NCI-H187 (cell line): ENCODE measurements around the gene TMEM259.

Experiments used
- DNase-seq, 2 experiments: peaks; one replicate each; lab custom pipeline; 2025; lab: John Stamatoyannopoulos, UW

TMEM259 gene

DNA sequence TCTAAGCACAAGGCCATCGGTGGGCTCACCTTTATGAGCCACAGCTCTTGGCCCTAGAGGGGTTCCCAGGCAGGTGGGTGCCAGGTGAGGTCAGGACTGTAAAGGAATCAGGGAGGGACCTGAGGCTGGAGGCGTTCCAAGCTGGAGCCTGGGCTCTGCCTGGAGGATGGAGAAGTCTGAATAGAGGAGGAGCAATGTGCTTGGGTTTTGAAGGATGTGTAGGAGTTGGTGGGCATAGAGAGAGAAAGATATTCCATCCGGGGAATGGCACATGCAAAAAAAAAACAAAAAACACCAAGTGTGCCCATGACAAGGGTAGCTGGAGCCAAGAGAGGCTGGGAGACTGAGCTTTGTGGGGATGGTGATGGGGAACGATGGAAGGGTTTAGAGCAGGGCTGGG, 18.3 kb downstream of the TMEM259 start:
- DNase-seq: no peak

DNA sequence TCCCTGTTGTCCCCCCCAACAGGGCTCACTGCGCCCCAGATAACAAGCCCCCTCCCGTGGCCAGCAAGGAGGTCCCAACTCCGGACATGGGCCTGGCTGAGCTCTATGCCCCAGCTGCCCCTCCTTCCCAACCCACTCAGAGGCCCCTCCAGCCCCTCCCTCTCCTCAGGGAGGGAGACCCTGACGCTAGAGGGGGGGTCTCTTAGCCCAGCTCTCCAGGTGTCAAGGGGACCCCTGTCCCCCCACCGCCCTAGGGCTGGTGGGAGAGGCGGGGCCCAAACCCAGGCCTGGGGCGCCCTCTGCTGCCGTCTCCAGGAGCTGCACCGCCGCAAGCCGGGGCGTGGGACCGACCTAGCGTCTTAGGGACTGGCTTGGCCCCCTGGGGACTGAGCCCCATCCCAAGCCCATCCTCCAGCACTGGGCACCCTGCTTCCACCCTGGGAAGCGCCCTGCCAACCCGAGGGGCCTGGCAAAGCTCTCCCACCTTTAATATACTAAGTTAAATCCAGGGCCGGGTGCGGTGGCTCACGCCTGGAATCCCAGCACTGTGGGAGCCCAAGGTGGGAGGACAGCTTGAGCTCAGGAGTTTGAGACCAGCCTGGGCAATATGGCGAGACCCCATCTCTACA, 19.3 kb downstream of the TMEM259 start:
- DNase-seq: no peak

DNA sequence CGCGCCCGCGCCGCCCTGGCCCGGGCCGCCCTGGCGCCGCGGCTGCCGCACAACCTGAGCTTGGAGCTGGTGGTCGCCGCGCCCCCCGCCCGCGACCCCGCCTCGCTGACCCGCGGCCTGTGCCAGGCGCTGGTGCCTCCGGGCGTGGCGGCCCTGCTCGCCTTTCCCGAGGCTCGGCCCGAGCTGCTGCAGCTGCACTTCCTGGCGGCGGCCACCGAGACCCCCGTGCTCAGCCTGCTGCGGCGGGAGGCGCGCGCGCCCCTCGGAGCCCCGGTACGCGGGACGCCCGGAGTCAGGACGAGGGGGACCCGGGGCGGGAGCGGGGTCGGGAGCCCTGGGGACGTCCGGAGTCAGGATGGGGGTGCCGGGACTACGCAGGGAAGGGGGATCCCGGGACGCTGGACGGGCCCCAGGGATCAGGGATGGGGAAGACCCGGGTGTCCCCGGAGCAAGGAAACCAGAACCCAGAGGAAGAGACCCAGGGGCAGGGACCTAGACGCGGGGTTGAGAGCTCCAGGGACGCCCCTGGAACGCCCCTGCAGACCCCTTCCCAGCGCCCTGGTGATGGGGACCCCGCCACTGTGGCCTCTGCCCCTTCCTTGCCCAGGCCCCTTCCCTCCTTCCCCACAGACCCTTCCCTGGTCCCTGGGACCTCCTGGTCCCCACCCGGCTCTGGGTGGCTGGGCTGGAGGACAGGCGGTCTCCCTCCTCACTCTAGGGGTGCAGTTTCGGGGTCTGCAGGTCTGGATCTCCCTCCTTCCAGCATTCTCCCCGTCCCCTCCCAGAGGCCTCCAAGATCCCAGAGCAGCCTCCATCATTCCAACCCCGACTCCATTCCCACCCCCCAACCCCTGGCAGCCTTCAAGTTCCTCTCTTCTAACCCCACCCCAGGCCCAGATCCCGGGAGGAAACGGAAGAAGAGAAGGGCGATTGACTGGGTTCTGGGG, 20.1 kb downstream of the TMEM259 start:
- no peak for DNase-seq

DNA sequence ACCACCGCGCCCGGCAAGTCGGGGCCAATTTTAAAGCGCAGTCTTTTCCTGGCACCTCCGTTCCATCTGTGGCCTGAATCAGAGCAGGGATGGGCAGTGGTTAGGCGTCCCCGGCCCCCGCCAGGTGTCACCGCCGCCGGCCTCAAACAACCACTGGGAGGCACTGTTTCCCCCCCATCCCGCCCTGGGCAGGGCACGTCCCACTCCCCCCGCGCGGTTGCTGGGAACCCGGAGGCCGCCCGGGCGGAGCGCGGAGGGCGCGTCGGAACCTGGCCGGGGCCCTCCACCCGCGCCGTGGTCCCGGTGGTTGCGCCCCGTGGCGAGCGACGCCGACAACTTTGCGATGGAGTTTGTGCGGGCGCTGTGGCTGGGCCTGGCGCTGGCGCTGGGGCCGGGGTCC, 20.8 kb downstream of the TMEM259 start, which contains the start of gene GRIN3B:
GRIN3B (plus strand) TSS at position 325 of the 400 bp plus-strand sequence; CDS start at position 344, 19 bp downstream.
- no peak for DNase-seq

DNA sequence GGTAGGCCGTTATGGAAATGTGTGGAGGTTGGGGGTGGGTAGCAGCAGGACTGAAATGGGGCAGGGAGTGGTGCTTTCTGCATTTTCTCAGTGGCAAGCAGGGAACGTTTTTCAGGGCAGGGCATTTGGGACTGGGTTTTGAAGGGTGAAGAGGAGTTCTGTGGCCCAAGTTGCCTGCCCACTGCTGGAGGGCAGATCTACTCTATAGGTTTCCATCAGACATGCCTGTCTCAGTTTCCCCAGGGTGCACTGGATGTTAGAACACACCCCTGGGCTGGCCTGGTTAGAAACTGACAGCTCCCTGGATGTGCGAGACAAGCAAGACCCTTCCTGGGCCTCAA, 21.6 kb downstream of the TMEM259 start:
- no peak for DNase-seq

DNA sequence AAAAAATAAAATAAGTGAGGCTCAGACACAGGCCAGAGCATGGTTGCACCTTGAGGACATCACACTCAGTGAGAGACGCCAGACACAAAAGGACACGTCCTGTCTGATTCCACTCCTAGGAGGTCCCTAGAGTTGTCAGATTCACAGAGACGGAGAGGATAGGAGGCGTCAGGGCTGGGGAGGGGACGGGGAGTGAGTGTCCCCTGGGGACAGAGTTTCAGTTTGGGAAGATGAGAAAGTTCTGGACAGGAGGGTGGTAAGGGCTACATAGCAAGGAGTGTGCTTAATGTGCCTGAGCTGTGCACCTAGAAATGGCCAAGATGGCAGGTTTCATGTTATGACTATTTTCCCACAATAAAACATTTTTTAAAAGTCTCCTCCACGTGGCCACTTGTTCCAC, 22.9 kb downstream of the TMEM259 start:
- no peak for DNase-seq

DNA sequence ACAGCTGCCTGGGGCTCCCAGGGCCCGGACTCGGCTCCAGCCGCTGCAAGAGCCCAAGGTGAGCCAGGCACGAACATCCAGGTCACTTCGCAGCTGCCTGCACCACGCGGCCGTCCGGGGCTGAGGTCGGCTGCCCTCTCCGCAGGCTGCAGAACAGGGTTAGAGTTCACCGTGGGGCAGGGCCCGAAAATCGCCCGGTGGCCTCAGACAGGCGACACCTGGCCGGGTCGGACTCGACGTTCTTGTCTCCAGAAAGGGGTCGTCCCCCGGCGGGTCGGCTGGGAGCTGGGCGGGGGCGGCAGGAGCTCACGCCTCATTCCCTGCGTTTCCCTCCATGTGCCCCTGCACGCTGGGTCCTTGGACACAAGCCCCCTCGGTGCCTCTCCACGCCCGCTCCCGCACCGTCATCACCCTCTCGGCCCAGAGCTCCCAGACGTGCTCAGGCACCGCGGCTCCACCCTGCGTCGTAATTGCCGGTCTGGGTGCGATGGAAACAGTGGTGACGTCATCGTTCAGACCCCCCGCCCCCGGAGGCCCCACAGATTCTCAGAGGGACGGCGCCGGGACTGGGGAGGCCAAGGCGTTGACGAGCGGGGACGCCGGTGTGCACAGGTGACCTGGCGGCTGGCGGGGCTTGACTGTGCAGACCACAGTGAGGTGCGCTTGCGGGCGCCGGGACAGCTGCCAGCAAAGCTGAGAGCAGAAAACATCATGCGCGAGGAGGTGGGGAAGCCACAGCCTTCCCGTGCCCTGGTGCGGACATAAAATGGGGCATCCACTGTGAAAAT, 24.7 kb downstream of the TMEM259 start:
- no peak for DNase-seq

DNA sequence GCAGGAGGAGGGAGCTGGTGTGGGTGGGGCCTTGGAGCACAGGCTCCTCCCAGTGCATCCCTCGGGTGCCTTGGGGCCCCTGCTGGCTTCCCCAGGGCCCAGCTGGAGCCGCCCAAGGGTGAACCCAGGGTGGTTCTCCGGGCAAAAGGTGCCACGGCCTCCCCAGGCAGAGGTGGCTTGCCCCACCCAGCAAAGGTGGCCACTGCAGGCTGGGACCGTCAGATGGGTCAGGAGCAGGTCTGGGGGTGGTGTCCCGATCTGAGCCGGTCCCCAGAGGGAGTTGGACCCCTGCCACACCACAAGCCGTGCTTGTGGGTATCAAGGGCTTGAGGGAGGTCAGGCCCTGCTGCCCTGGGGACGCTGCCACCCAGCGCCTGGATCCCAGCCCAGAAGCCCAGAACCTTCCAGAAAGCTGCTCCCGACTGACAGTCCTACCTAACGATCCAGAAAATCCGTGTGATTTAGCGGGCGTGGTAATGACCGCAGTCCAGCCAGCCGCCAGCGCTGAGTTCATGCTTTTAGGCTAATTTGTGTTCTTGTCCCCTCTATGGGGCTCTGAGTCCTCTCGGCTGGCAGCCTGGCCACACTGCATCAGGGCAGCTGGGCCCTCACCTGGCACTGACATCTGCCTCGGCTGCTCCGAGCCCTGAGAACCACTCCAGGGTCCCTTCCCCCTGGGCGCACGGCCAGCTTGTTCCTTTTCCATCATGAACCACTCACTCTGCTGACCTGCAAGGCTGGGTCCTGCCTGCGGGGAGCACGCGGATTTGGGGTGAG, 25.7 kb downstream of the TMEM259 start:
- no peak for DNase-seq

DNA sequence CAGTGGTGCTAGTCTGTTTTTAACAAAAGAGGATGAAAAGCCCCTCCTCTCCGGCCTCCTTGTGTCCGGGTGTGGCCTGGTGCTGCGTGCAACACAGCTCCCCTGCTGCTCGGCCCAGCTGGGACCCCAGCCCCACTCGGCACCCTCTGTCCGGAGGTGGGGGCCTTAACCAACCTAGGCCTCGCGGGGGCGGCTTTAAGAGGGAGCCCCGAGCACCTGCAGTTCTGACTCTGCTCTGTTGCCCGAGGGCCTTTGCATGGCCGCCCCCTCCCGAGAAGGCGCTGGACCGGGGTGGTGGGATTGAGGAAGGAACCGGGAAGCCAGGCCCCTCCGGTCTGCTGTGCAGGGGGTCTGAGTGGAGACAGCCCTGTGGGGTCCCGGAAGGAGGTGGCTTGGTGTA, 26.4 kb downstream of the TMEM259 start:
- no peak for DNase-seq

DNA sequence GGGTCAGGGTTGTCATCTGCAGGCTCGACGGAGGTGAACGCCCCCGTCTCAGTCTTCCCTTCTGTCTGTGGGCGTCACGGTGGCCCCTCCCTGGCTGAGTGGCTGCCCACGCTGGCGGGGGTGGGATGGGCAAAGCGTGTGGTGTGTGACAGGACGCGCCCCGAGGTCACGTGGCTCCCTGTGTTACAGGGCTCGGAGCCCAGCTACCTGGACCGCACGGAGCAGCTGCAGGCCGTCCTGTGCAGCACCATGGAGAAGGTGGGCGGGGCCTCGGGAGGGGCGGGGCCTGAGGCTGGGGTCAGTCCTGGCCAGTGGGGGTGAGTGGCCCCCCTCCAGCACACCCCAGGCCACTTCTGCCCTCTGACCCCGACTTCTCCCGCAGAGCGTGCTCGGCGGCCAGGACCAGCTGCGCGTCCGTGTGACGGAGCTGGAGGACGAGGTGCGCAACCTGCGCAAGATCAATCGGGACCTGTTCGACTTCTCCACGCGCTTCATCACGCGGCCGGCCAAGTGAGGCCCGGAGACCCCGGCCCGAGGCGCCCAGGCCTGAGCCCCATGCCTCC, 27.0 kb downstream of the TMEM259 start:
- no peak for DNase-seq

DNA sequence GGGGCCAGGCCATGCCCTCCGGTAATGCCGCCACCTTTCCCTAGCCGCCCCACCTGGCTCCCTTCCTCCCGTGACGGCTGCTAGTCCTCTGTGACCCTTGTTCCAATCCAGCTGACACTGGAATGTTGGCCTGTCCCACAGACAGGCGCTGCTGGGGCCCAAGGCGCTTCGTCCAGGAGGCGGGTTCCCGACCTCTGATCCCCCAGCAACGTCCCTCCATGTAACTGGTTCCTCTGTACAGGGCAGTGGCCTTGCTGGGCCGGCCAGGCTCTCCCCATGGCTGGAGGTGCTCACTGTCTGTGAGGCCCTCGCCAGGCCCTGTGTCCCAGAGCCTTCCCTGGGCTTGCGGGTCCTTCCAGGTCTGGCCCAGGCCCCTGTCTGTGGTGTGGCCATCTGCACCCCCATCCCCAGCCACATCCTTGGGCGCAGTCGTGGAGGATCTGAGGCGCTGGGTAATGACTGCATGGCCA, 27.5 kb downstream of the TMEM259 start:
- no peak for DNase-seq

DNA sequence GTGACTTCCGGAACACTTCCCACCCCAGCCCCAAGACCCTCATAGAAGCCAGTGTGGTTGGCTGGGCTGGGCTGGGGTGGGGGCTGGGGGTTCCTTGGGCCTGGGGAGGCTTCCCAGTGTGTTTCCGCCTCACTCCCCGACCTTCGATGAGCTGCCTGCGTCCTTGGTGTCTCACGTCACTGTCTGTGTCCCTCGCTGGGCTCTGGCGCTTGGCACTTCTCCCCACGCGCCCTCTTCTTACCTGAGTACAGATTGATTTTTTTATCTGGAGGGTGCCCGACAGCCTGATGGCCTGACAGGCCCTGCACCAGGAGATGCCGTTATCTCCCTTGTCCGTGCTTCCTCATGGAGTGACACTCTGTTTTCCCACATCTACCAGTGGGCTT, 28.3 kb downstream of the TMEM259 start:
- DNase-seq: no peak

DNA sequence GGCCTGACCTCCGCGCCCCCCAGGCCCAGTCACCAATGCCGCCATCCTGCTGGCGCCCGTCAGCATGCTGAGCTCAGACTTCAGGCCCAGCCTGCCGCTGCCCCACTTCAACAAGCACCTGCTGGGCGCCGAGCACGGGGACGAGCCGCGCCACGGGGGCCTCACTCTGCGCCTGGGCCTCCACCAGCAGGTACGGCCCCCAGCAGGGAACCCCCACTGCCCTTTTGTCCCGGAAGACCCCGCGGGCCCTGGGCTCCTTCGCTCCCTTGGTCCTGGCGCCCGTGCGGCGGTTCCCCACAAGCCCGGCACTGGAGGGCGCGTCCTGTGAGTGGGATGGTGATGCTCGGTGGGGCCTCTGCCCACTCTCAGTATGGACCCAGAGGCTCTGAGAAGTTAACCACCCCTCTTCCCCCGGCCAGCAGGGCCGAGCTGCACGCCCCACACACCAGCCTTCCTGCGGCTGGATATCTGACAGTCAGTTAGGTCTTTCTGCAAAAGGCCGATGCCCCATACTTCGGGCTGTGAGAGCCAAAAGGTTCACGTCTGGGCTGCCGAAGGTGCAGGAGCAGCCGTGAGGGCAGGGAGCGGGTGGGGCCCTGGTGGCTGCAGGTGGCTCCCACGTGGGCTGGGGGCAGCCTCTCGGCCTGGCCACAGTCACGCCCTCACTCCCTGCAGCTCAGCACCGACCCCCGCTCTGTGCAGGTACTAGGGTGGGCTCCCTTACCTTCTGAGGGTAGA, 28.8 kb downstream of the TMEM259 start:
- DNase-seq: no peak

DNA sequence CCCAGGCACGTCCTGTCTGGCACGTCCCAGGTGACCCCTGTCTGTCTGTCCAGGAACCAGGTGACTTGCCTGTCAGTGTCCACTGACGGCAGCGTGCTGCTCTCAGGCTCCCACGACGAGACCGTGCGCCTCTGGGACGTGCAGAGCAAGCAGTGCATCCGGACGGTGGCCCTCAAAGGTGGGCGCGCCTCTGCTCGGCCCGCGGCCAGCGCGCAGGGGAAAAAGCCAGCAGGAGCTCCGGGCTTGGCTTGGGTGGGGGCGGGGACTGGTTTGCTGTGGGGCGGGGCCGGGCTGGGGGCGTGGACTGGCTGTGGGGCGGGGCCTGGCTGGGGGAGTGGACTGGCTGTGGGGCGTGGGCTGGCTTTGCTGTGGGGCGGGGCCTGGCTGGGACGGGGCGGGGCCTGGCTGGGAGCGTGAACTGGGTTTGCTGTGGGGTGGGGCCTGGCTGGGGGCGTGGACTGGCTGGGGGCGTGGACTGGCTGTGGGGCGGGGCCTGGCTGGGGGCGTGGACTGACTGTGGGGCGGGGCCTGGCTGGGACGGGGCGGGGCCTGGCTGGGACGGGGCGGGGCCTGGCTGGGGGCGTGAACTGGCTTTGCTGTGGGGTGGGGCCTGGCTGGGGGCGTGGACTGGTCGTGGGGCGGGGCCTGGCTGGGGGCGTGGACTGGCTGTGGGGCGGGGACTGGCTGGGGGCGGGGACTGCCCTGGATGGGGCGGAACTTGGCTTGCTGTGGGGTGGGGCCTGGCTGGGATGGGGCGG, 29.6 kb downstream of the TMEM259 start:
- no peak for DNase-seq

DNA sequence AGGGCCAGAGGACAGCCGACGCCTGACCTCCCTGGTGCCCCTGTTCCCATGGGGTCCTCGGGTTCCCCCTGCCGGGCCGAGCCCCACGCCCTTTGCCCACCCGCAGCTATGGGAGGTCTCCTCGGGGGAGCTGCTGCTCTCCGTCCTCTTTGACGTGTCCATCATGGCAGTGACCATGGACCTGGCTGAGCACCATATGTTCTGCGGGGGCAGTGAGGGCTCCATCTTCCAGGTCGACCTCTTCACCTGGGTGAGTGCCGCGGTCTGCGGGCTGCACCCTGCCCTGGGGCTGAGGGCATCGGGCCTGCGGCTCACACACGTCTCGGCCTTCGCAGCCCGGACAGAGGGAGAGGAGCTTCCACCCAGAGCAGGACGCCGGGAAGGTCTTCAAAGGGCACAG, 30.2 kb downstream of the TMEM259 start:
- DNase-seq: no peak

DNA sequence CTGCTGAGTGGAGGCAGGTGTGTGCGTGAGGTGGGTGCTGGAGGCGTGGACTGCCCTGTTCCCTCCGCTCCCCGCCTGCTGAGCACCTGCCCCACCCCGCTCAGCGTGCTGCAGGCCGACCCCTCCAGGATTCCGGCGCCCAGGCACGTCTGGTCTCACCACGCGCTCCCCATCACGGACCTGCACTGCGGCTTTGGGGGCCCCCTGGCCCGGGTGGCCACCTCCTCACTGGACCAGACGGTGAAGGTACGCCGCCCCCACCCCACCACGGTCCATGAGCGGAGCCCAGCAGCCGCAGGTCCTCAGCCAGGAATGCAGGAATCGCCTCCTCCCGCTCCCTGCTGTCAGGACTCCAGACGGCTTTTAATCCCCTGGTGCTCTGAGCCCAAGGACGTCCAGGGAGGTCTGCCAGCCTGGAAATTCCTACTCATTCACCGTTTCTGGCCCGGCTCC, 30.8 kb downstream of the TMEM259 start:
- DNase-seq: no peak

DNA sequence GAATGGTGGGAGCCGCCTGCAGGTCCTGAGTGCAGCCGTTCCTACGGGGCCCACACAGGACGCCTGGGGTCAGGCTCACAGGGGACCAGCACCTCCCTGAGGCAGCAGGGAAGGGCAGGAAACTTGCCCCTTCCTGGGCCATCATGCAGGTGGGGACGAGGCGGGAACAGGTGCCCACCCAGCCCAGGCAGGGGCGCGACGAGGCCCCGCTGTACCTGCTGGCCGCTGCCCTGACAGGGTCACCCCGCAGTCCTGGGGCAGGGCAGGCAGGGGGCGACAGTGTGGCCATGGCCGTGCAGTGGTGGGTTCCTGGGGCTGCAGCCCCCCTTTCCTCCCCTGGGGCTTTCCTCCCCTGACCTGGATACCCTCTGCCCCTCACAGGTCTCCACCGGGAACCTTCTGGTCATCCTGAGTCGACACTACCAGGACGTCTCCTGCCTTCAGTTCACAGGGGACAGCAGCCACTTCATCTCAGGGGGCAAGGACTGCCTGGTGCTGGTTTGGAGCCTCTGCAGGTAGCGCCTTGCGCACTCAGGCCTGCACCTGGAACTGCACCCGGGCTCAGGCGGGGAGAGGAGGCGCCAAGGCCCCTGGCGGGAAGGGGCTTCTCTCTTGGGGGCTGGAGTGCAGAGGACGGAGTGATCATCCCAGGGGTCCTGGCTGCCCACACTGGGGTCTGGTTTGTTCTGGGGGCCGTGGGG, 31.4 kb downstream of the TMEM259 start:
- DNase-seq: no peak

DNA sequence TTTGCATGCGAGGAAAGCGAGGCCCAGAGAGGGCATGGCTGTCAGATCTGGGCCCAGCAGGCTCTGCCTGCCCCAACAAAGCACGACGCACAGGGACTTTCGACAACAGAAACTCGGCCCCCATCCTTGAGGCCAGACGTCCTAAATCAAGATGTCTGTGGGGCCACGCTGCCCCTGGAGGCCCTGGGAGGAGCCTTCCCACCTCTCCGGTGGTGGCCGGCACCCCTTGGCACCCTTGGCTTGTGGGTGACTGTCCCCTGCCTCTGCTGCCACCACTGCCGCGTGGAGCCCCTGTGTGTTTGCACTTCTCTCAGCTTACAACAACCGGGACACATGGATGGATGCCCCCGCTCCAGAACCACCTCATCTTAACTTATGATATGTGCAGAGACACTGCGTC, 32.4 kb downstream of the TMEM259 start:
- no peak for DNase-seq

DNA sequence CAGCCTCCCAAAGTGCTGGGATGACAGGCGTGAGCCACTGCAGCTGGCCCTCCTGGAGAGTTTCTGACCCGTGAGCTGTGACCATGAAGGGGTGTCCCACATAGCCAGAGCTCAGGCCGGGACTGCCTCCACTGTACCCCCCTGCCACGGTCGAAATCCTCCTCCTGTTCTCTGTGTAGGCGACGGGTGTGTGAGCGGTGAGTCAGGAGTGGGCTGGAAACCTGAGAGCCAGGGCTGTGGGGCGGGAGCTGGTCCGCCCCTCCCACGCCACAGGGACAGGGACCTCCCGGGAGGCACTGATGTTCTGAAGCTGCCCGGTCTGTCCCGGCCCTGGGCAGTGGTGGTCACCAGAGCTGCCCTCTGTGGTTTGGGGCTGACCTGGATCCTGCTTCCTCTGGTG, 32.8 kb downstream of the TMEM259 start:
- no peak for DNase-seq
